ENCODE results near the gene ZNF12.

DNA sequence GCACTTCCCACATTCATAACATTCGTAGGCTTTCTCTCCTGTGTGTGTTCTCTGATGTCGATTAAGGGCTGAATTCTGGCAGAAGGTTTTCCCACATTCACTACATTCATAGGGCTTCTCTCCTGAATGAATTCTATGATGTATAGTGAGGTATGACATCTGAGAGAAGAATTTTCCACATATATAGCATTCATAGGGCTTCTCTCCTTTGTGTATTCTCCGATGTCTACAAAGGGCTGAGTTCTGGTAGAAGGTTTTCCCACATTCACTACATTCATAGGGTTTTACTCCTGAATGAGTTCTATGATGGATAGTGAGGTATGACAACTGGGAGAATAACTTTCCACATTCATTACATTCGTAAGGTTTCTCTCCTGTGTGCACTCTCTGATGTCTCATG is 15.6 kb downstream of the ZNF12 start:
- TF ChIP-seq, protein P1, sequence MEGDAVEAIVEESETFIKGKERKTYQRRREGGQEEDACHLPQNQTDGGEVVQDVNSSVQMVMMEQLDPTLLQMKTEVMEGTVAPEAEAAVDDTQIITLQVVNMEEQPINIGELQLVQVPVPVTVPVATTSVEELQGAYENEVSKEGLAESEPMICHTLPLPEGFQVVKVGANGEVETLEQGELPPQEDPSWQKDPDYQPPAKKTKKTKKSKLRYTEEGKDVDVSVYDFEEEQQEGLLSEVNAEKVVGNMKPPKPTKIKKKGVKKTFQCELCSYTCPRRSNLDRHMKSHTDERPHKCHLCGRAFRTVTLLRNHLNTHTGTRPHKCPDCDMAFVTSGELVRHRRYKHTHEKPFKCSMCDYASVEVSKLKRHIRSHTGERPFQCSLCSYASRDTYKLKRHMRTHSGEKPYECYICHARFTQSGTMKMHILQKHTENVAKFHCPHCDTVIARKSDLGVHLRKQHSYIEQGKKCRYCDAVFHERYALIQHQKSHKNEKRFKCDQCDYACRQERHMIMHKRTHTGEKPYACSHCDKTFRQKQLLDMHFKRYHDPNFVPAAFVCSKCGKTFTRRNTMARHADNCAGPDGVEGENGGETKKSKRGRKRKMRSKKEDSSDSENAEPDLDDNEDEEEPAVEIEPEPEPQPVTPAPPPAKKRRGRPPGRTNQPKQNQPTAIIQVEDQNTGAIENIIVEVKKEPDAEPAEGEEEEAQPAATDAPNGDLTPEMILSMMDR (IDR thresholded peaks at IDR 0.05), result no peak
- TF ChIP-seq POLR2A (IDR thresholded peaks at IDR 0.05), result no peak

Data from lower leg skin (tissue), 3 donors.